NOMO-1 treated with dmso at 0.1 percent for 144 hours (cell line): ENCODE measurements around the gene DIAPH2.

ENCODE experiments used
- DNase-seq: peaks from one replicate; lab custom pipeline; 2025; ENCODE audit not compliant: unreplicated experiment; lab: John Stamatoyannopoulos, UW

Gene DIAPH2

GRCh38 chrX:97284531-97284930 lies 599.9 kb downstream of the DIAPH2 start:
- no peak for DNase-seq

- no peak for DNase-seq
Observed at GRCh38 chrX:97290199-97290598, 605.6 kb downstream of the DIAPH2 start.

DNA sequence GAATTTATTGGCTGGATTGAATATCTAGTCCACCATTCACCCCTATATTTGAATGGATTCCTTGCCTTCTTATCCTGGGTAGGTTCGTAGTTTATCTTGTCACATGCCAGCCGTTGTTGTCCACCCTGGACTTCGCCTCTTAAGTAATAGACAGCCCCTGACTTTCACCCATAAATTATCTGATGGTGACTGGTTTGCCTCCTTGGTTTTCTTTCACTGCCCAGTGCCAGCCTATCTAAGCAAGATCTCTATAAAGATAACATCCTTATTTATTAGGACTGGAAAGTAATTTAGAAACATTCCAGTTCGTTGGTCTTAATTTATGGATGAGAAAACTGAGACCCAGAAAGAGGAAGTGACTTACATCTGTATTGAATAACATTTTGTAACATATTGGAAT lies 609.4 kb downstream of the DIAPH2 start:
- no peak for DNase-seq

DNA sequence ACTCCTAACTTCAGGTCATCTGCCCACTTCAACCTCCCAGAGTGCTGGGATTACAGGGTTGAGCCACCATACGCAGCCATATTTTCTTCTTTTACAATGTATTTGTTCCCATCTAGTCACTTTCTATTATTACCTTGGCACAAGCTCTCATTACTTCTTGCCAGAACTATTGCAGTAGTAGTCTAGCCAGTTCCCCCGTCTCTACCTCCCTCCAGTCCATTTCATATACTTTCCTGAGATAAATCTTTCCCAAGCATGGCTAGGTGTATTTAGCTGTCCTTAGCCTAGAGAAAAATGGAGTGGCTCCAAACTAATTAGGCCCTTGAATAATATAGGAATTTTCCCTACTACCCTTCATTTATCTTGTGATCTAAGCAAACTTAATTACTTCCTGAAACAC lies 611.3 kb downstream of the DIAPH2 start:
- DNase-seq = no peak

GRCh38 chrX:97306771-97307470 lies 622.3 kb downstream of the DIAPH2 start:
- DNase-seq = no peak

DNA sequence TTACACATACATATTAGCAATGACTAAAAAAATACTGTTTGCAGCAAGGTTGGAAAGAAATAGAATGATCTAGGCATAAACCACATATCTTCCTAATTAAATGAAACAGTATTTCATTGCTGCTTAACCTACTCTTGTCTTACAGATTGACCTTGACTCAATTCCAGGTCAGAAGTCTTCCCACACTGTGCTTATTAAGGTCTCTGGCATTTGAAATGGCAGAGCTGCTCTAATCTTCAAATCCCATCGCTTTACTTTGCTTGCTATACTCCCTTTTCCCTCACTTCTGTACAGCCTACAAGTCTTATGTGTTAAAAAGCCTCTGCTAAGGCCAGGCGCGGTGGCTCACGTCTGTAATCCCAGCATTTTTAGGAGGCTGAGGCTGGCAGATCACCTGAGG lies 623.5 kb downstream of the DIAPH2 start:
- DNase-seq = no peak

DNA sequence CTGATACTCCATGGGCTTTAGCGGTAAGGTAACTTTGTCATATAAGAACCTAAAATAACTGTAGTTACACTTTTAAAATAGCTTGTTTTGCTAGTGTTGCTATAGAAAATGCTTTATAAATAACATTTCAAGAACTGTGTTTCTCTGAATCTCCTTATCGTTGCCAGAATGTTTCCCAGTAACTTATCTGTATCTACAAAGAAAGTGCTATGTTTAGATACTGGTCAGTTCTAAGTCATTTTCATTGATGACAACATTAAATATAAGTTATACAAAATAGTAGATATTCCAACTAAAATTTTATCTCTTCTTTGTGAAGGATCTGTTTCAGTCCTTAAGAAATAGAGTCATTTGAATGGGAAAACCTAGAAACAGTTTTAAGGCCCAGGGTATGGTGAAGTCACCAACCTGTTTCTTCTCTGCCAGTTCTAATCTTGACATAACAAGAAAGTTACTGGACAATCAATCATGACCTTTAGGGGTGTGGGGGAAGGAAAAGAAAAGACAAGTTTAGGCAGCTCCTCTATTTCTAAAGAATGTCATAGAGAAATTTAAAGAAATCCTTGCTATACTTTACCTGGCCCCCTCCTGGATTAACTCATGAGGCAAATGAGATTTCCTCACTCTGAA lies 625.0 kb downstream of the DIAPH2 start:
- no peak for DNase-seq

DNA sequence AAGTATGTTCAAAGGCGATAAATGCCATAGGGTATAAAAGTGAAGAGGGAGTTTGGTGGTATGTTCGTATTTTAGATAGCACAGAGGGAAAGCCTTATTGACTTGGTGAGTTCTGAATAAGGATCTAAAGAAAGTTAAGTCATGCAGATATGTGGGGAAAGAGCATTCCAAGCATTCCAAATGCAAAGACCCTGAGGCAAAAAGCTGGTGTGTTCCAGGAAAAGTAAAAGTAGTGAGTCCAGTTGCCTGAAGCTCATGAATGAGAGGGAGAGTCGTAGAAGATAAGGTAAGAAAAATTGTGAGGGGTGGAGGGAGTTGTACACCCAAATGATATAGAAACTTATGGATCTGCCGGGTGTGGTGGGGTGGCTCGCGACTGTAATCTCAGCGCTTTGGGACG lies 625.7 kb downstream of the DIAPH2 start:
- no peak for DNase-seq

GRCh38 chrX:97311066-97311778 lies 626.6 kb downstream of the DIAPH2 start:
- DNase-seq = no peak

DNA sequence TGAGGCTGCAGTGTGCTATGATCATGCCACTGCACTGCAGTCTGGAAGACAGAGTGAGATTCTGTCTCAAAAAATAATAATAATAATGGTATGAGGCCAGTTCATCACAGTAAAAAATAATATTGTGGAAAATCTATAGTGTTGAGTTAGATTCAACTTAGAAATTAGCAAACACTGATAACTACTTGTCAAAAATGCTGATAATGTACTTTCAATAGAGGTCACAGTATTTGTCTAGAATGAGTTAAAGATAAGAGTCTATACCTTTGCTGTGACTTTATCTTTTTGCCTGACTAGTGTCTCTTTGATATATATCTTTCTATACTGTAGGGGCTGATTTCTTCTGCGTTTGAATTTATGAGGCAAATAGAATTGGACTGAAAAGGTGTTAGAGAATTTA lies 629.7 kb downstream of the DIAPH2 start:
- DNase-seq = no peak

DNA sequence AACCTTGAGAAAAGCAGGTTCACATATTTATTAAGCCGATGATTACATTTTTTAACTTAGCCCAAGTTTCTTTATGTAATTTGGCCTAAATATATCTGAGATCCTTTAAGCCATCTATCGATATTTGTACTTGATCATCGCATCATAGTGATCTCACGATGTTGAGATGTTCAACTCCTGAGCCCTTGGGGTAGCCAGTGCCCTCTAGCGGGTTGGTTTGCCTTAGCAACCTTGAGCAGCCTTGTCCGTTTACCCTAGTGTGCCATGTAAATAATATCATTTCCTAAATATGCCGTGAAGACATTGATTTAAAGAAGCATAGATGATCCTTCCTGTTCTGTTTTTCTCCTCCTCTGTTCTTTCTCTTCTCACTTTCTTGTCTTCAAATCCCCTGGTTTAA lies 631.3 kb downstream of the DIAPH2 start:
- DNase-seq = no peak

GRCh38 chrX:97320305-97320704 lies 635.7 kb downstream of the DIAPH2 start:
- no peak for DNase-seq

DNA sequence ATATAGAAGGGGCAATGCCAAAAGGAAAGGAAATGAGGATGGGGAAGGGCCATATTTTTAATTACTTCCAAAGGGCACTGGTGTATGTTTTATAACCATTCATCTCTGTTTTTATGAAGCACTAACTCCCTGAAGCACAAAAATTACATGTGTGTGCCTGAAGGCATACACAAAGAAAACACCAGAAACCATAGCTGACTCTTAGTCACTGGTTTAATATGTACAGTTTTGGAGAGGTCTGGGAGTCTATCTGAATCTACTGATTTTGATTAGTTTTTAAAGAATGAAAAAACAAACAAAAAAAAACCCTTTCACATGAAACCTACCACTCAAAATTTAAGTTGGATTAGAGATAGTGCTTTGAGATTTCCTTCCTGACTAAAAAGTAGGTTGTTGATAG lies 637.8 kb downstream of the DIAPH2 start:
- DNase-seq = no peak

DNA sequence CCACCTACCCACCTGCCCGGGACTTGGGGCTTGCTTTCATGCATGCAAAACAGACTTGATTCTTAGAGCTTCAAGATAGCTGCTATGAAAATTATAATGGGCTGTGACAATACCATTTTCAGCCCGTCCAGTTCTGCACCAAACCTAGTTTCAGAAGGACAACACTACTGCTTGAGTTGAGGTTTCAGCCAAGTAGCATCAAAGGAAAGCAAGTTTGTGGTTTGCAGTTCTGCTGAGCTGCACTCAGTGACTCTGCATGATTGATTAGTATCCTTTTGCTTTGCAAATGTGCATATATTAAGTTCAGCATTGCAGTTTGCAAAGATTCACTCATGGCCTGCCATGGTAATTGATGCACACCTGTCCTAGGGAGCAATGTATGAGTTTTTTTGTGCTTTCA lies 641.8 kb downstream of the DIAPH2 start:
- no peak for DNase-seq

- DNase-seq = no peak
Observed at GRCh38 chrX:97328853-97329390, 644.3 kb downstream of the DIAPH2 start.

- DNase-seq = no peak
Observed at GRCh38 chrX:97330151-97330550, 645.5 kb downstream of the DIAPH2 start.

DNA sequence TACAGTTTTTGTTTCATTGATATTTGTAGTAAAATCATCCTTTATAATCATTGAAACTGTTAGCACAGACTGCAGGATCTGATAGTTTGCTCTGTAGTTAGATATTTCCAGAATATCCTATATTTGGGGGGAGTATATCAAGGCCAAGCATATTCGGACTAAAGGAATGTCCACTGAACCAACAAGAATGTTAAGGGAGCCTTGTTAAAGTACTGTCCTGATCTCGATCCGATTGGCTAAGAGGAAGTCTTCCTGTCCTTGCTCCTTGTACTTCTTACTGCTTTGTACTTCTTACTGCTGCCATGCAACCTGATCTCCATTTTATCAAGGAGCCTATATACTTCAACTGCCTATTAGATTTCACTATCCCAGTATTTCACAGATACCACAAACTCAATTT lies 648.3 kb downstream of the DIAPH2 start:
- no peak for DNase-seq

DNA sequence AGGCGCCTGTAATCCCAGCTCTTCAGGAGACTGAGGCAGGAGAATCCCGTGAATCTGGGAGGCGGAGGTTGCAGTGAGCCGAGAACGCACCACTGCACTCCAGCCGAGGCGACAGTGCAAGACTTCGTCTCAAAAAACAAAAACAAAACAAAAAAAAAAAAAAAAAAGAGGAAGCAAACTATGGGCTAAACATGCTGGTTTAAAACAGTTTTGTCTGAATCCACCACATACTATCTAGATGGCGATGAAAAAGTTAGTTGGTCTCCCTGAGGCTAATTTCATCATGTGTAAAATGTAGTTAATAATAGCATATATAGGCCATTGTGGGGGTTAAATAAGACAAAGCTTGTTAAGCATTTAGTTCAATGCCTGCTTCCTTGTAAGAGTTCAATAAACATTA lies 650.2 kb downstream of the DIAPH2 start:
- no peak for DNase-seq

GRCh38 chrX:97344724-97345123 lies 660.1 kb downstream of the DIAPH2 start:
- DNase-seq = no peak

DNA sequence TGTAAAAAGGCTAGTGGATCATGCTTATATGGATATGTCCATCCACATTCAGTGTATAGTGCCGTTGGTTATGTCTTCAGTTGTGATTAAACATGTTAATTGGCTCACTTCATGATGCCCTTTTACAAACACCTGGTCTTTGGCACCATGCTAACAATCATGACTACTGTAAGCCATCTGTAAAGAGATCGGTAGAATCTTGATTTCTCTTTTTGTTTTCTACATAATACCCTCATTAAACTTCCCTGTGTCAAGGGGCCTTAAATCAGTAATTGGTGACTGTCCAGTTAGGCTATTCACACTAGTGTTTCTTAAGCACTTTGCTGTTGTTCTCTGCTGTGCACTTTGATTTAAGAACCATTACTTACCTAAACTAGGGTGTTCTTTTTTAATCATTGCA lies 674.3 kb downstream of the DIAPH2 start:
- DNase-seq = no peak

DNA sequence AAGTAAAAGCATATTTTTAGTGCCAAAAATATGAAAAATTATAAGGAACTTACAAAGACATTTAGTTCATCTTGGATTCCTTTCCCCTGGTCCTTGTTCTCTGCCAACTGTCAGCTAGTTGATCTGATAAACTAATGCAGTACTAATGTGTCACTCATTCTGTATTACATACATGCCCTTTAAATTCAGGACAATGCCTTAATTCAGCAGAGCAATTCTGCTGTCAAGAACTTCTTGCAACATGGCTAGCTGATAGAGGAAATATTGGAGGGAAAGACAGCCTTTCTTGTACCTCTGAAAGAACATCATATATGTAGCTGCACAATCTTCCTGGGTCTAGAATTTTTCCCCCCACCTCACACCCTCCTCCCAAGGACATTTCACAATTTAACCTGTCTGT lies 679.2 kb downstream of the DIAPH2 start:
- no peak for DNase-seq

GRCh38 chrX:97366237-97366636 lies 681.6 kb downstream of the DIAPH2 start:
- no peak for DNase-seq
